ENCODE results near the gene MAD1L1.

Gene MAD1L1

GRCh38 chr7:1961701-1962276 lies 271.0 kb downstream of the MAD1L1 start:
- DNase-seq, result no peak

GRCh38 chr7:1959305-1959704 lies 273.4 kb downstream of the MAD1L1 start:
- DNase-seq, result no peak

DNA sequence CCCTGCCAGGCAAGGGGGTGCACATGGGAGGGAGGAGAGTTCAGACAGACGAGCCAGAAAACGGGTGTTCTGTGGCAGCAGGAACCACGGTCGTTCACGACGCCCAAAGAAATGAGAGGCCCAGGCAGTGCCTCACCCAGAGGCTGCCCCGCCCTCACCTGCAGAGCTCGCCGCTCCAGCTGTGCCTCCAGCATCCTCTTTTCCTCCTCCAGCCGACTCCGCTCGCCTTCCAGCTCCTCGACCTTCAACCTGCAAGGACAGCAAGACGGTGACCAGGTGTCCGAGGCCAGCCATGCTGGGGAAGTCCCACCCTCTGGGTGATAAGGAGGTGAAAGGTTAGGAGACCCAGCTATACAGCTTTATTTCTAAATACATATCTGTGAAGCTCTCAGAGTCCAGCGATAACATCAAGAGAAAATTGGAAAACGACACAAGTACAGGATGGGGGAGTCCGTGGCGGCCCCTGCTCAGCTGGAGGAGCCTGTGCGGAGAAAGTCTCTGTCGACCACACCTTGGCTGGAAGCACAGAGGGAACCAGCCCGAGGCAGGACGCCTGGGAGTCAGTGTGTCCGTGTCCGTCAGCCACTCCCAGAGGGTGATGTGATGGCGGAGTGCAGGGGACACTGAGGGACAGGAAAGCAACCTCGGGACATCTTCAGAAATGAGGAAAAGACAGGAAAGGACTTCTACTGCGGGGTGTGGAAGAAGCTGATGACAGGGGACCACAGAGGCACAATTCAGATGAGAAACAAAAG lies 275.1 kb downstream of the MAD1L1 start:
- DNase-seq, result no peak

DNA sequence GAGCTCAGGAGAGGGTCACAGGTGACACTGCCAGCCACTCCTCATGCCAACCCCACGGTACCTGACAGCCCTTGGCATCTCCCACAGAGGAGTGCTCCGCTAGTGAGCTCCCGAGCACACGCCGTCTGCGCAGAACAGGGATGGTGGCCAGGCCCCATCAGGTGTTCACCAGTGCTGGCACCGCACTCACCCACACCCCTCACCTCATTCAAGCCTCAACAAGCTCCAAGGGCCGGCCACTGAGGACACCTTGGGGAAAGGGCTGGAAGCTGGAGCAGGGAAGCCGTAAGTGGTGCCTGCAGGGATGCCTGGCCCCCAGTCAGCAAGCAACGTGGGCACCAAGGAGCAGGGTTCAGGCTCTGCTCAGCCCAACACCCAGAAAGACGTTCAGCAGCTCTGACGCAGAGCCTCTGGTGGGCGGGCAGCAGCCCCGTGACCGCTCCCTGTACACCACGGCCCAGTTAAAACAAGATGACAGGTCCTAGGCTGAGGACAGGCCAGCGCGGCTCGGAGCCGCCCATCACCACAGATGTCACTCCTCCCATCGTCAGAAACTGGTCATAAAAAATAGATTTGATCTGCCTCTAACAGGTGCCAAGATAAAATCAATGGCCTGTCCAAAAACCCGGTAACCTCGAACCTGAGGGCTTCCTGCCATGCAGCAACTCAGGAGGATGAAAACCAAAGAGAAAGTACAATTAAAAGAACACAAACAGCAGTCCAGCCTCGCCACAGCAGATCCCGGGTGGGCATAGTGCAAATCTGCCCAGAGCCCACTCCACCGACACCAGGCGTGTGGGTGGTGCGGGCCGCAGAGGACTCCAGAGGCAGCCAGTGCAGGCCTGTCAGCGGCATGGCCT lies 275.9 kb downstream of the MAD1L1 start:
- no peak for DNase-seq

- DNase-seq, result no peak
Measured at GRCh38 chr7:1956141-1956540, 276.6 kb downstream of the MAD1L1 start.

DNA sequence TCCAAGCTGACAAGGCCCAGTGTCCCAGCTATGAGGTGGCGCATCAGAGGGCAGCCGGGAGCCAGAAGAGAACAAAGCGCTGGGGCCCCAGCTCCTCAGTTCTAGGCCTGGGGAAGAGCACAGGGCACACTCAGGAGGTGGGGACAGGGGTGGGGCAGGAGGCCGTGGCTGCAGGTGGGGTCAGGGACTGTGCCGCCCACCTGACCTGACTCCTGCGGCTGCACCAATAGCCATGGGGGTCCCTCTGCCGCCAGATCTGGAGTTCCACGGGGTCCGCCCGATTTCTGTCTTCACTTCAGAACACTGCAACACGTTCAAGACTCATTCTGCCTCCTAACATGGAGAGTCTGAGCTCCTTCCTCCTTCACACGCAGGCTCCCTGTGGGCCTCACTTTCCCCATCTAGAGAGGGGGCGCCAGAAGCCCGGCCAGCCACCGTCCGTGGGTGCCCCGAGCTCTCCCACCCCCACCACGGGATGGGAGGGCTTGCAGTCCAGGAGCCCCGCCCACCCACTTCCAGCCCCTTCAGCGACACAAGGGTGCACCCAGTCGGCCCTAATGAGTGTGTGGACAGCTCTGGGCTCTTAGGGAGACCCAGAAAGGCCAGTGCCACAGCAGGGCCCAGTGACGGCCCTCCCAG lies 278.3 kb downstream of the MAD1L1 start:
- DNase-seq, result no peak

- no peak for DNase-seq
Measured at GRCh38 chr7:1953199-1954190, 279.2 kb downstream of the MAD1L1 start.

- DNase-seq, result no peak
Measured at GRCh38 chr7:1952781-1953180, 280.0 kb downstream of the MAD1L1 start.

GRCh38 chr7:1952169-1952760 lies 280.5 kb downstream of the MAD1L1 start:
- no peak for DNase-seq

DNA sequence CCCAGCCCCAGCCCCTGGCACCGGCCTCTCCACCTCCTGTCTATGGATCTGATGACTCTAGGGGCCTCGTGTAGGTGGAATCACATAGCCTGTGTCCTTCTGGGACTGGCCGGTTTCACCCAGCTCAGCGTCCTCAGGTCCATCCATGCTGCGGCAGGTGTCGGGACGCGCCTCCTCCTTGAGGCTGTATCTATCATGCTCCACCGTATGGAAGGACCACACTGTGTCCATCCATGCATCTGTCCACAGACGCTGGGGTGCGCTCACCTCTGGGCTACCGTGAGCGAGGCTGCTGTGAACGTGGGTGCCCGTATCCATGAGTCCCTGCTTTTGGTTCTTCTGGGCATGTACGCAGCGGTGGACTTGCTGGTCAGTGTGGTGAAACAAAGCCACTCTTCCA lies 281.1 kb downstream of the MAD1L1 start:
- DNase-seq, result no peak

DNA sequence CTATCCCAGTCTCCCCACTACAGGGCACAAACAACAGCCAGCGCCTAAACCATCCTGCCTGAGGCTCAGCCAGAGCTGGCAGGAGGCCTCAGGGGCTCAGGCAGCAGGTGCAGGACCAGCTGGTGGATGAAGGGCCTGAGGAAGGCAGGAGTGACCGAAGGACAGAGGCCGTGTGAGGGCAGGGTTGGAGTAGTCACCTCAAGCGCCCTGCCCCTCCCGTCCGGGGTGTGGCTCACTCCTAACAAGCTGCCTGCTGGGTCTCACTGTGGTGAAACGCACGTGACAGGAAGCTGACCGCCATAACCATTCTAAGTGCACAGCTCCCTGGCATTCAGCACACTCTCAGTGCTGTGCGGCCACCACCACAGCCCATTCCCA lies 281.6 kb downstream of the MAD1L1 start:
- DNase-seq, result peak; percentile 15

- DNase-seq, result no peak
Measured at GRCh38 chr7:1950452-1951158, 282.1 kb downstream of the MAD1L1 start.

GRCh38 chr7:1950066-1950451 lies 282.7 kb downstream of the MAD1L1 start:
- DNase-seq, result no peak

- no peak for DNase-seq
Measured at GRCh38 chr7:1949681-1950055, 283.1 kb downstream of the MAD1L1 start.

DNA sequence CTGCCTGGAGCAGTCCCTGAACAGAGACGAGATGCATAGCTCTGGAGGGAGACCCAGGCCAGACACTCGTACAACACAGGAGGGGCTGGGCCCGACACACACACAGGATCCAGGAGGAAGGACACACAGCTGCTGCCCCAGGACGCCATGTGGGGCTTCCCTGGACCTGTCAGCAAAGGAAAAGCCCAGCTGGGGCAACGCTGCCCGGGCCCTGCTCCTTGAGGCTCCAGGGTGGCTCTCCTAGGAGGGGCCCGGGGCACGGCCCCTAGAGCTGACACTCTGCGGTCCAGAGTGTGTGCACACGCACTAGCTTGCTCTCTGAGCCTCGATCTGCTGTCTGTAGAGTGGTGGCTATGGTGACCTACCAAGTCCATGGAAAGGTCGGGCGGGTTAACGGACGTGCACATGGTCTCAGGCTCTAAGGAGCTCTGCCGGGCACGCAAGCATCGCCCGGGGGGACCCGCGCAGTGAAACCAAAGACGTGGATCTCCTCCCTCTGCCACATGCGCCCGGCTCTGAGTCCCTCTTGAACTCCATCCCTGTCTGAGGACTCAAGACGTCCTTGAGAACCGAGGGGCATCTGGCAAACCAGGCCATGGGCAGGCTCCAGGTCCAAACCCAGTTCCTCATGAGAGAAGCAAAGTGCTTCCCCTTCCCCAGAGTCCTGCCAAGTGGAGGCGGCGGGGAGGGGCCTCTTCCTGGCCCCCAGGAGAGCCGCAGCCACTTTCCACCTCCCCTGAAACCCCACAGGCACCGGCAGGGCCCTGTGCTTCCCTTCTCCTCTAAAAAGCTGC lies 283.7 kb downstream of the MAD1L1 start:
- DNase-seq, result no peak

DNA sequence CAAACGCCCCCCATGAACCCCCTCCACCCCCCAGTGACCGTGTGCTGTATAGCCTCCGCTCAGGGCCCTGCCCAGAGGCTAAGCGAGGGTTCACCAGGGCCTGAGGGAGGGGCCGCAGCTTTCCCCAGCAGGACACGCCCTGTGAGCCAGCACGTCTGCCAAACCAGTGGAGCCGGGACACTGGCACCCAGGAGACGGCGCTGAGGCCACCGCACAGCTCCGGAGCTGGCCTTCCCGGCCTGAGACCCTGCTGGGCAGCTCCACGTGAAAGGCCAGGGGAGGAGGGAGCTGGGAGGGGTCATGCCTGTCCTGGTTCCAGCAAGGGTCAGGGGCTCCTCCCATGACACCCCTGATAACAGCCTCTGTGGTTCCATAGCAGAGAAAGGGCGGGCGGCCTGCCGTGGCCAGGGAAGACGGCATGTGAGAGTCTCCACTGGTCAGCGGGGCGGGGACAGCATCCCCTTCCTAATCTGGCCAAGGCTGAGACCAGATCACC lies 284.4 kb downstream of the MAD1L1 start:
- DNase-seq, result no peak

GRCh38 chr7:1947586-1948217 lies 285.0 kb downstream of the MAD1L1 start:
- no peak for DNase-seq

GRCh38 chr7:1946773-1947450 lies 285.8 kb downstream of the MAD1L1 start:
- DNase-seq, result no peak

All from NCI-H1417 treated with DMSO at 0.1 percent for 48 hours (cell line).